SK-N-SH treated with all-trans-retinoic acid at 6 μM for 48 hours (cell line): ENCODE results near the gene PTGS2.

ENCODE experiments used
- CSDC2 ChIP-seq: fragments of 250-450 bp; sonication (Bioruptor Pico); IDR thresholded peaks from 2 replicates; pipeline ENCODE4 v1.5.0; 2020; ENCODE audit warnings: mild to moderate bottlenecking, moderate library complexity
- ESRRG ChIP-seq: fragments of 250-450 bp; sonication (Bioruptor Pico); IDR thresholded peaks from 2 replicates; pipeline ENCODE4 v1.6.1; 2021; ENCODE audit warnings: mild to moderate bottlenecking
- OSR1 ChIP-seq: fragments of 250-450 bp; sonication (Bioruptor Pico); IDR thresholded peaks from 2 replicates; pipeline ENCODE4 v1.8.0; 2022; ENCODE audit warnings: moderate library complexity, mild to moderate bottlenecking, inconsistent platforms
- PPARA ChIP-seq: fragments of 250-450 bp; sonication (Bioruptor Pico); IDR thresholded peaks from 2 replicates; pipeline ENCODE4 v1.5.0; 2020; ENCODE audit warnings: mild to moderate bottlenecking, borderline replicate concordance
- SNAI2 ChIP-seq: fragments of 250-450 bp; sonication (Bioruptor Pico); IDR thresholded peaks from 2 replicates; pipeline ENCODE4 v1.5.0; 2020; ENCODE audit warnings: mild to moderate bottlenecking, moderate library complexity
- ZFP3 ChIP-seq: fragments of 250-450 bp; sonication (Bioruptor Pico); IDR thresholded peaks from 2 replicates; pipeline ENCODE4 v1.5.0; 2020; ENCODE audit warnings: mild to moderate bottlenecking, moderate library complexity
- ZFP30 ChIP-seq: fragments of 450-650 bp; formaldehyde crosslinking; IDR thresholded peaks from 2 replicates; pipeline ENCODE4 v1.5.0; 2022; ENCODE audit warnings: mild to moderate bottlenecking, moderate library complexity
- TF ChIP-seq, protein P1 (sequence below): fragments of 250-450 bp; sonication (Bioruptor Pico); IDR thresholded peaks from 2 replicates; pipeline ENCODE4 v1.5.1; 2020; ENCODE audit warnings: low read depth, mild to moderate bottlenecking, moderate library complexity
- TF ChIP-seq, protein P2 (sequence below): fragments of 250-450 bp; sonication (Bioruptor Pico); IDR thresholded peaks from 2 replicates; pipeline ENCODE4 v1.5.0; 2020; ENCODE audit warnings: mild to moderate bottlenecking, moderate library complexity
- TF ChIP-seq, protein P3 (sequence below): fragments of 250-450 bp; sonication (Bioruptor Pico); IDR thresholded peaks from 2 replicates; pipeline ENCODE4 v1.8.0; 2021; ENCODE audit warnings: low read depth, mild to moderate bottlenecking, moderate library complexity, borderline replicate concordance

DNA sequence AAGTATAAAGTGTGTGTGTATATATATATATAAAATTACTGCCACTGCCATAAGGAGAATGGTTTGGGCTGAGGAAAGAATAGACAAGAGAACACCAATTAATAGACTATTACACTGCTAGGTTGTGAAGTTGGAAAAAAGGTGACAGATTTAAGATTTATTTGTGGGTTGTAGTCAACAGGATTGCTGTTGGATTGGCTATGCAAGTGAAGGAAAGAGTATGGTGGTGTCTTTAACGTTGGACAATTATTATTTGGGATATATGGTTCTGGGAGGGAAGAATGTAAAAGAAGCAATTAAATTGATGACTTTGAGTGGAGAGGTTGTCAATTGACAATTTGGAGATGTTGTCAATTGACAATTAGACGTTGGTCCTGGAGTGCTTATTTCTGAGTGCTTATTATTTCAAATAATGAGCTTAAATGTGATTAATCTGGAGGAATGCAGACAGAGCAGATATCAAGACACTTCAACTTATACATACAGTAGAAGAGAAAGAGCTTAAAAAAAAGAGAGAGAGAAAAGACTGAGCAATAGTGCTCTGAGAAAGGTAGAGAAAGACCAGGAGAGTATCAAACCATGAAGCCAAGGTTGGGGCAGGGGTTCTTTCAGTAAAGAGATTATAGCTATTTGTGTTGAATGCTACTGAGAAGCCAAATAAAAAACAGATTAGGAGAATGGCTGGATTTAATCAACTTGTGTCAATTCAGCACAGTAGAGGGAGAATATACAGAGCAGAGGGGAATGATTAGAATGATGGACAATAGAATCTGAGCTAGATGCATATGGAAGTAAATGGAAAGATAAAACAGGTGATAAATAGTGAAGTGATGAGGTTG lies 9.7 kb downstream of the PTGS2 start:
- TF ChIP-seq, protein P1, sequence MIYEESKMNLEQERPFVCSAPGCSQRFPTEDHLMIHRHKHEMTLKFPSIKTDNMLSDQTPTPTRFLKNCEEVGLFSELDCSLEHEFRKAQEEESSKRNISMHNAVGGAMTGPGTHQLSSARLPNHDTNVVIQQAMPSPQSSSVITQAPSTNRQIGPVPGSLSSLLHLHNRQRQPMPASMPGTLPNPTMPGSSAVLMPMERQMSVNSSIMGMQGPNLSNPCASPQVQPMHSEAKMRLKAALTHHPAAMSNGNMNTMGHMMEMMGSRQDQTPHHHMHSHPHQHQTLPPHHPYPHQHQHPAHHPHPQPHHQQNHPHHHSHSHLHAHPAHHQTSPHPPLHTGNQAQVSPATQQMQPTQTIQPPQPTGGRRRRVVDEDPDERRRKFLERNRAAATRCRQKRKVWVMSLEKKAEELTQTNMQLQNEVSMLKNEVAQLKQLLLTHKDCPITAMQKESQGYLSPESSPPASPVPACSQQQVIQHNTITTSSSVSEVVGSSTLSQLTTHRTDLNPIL (CRISPR knock-in tag) = no peak
- TF ChIP-seq, protein P2, sequence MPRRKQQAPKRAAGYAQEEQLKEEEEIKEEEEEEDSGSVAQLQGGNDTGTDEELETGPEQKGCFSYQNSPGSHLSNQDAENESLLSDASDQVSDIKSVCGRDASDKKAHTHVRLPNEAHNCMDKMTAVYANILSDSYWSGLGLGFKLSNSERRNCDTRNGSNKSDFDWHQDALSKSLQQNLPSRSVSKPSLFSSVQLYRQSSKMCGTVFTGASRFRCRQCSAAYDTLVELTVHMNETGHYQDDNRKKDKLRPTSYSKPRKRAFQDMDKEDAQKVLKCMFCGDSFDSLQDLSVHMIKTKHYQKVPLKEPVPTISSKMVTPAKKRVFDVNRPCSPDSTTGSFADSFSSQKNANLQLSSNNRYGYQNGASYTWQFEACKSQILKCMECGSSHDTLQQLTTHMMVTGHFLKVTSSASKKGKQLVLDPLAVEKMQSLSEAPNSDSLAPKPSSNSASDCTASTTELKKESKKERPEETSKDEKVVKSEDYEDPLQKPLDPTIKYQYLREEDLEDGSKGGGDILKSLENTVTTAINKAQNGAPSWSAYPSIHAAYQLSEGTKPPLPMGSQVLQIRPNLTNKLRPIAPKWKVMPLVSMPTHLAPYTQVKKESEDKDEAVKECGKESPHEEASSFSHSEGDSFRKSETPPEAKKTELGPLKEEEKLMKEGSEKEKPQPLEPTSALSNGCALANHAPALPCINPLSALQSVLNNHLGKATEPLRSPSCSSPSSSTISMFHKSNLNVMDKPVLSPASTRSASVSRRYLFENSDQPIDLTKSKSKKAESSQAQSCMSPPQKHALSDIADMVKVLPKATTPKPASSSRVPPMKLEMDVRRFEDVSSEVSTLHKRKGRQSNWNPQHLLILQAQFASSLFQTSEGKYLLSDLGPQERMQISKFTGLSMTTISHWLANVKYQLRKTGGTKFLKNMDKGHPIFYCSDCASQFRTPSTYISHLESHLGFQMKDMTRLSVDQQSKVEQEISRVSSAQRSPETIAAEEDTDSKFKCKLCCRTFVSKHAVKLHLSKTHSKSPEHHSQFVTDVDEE (CRISPR knock-in tag) = no peak
- no peak for TF ChIP-seq SNAI2 (CRISPR knock-in tag)
- TF ChIP-seq ESRRG (CRISPR knock-in tag) = no peak
- TF ChIP-seq PPARA (CRISPR knock-in tag) = no peak
- no peak for TF ChIP-seq ZFP30 (CRISPR knock-in tag)
- TF ChIP-seq, protein P3, sequence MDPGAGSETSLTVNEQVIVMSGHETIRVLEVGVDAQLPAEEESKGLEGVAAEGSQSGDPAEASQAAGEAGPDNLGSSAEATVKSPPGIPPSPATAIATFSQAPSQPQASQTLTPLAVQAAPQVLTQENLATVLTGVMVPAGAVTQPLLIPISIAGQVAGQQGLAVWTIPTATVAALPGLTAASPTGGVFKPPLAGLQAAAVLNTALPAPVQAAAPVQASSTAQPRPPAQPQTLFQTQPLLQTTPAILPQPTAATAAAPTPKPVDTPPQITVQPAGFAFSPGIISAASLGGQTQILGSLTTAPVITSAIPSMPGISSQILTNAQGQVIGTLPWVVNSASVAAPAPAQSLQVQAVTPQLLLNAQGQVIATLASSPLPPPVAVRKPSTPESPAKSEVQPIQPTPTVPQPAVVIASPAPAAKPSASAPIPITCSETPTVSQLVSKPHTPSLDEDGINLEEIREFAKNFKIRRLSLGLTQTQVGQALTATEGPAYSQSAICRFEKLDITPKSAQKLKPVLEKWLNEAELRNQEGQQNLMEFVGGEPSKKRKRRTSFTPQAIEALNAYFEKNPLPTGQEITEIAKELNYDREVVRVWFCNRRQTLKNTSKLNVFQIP (CRISPR knock-in tag) = no peak
- no peak for TF ChIP-seq ZFP3
- no peak for TF ChIP-seq CSDC2 (CRISPR knock-in tag)
- no peak for TF ChIP-seq OSR1 (CRISPR knock-in tag)
